HUES6 (cell line): Measurements from ENCODE around the gene PALLD.
"Not testable (repeated sequence)": the region's sequence is repeated elsewhere in the genome, so short reads cannot be mapped to it uniquely, and the experiment has no call there.

Experiments used
- H3K27ac ChIP-seq: 2 replicates; pipeline ENCODE4 v1.7.0; 2013; ENCODE audit warnings: low read depth, mild to moderate bottlenecking, low read length, inconsistent platforms
- H3K27me3 ChIP-seq: 2 replicates; pipeline ENCODE4 v1.6.1; 2013; ENCODE audit warnings: low read length; ENCODE audit not compliant: control insufficient read depth, insufficient read depth
- H3K36me3 ChIP-seq: 2 replicates; pipeline ENCODE4 v1.6.1; 2013; ENCODE audit warnings: low read length; ENCODE audit not compliant: control insufficient read depth, insufficient read depth
- H3K4me1 ChIP-seq: 2 replicates; pipeline ENCODE4 v1.6.1; 2013; ENCODE audit warnings: low read length; ENCODE audit not compliant: control insufficient read depth, insufficient read depth
- H3K4me3 ChIP-seq: 2 replicates; pipeline ENCODE4 v1.5.1; 2013; ENCODE audit warnings: low read depth, low read length
- H3K9ac ChIP-seq: one replicate; pipeline ENCODE4 v1.6.1; 2013; ENCODE audit warnings: mild to moderate bottlenecking, low read length
- H3K9me3 ChIP-seq: 2 replicates; pipeline ENCODE4 v1.6.1; 2013; ENCODE audit warnings: low read depth, low read length; ENCODE audit not compliant: control insufficient read depth, insufficient read depth

Gene PALLD

GRCh38 chr4:168725930-168726329 lies 229.1 kb downstream of the PALLD start:
- H3K36me3 ChIP-seq, result no peaks in the 10 kb centered on the region
- H3K9ac ChIP-seq, result no peak overlapping the region
- no peak overlapping the region for H3K4me3 ChIP-seq
- peaks cover 5% of the 10 kb centered on the region; the same call in 1 of the 2 replicates for H3K4me1 ChIP-seq
- no peak overlapping the region for H3K27ac ChIP-seq
- H3K9me3 ChIP-seq, result peaks cover 8% of the 10 kb centered on the region
- no peaks in the 10 kb centered on the region for H3K27me3 ChIP-seq

- not testable (repeated sequence) for H3K27ac ChIP-seq, H3K4me1 ChIP-seq, H3K36me3 ChIP-seq, H3K9me3 ChIP-seq, H3K27me3 ChIP-seq, H3K9ac ChIP-seq, H3K4me3 ChIP-seq
Observed at GRCh38 chr4:168727181-168727580, 230.3 kb downstream of the PALLD start.

- peaks cover 8% of the 10 kb centered on the region for H3K9me3 ChIP-seq
- H3K36me3 ChIP-seq, result no peaks in the 10 kb centered on the region
- H3K27ac ChIP-seq, result no peak overlapping the region
- no peak overlapping the region for H3K9ac ChIP-seq
- H3K27me3 ChIP-seq, result no peaks in the 10 kb centered on the region
- peaks cover 12% of the 10 kb centered on the region for H3K4me1 ChIP-seq
- no peak overlapping the region for H3K4me3 ChIP-seq
Observed at GRCh38 chr4:168731006-168731636, 234.3 kb downstream of the PALLD start.

- H3K27ac ChIP-seq, result no peak overlapping the region
- H3K36me3 ChIP-seq, result no peaks in the 10 kb centered on the region
- no peak overlapping the region for H3K4me3 ChIP-seq
Observed at GRCh38 chr4:168731706-168732414, 235.0 kb downstream of the PALLD start.

GRCh38 chr4:168732714-168733113 lies 235.9 kb downstream of the PALLD start:
- Histone ChIP-seq H3K36me3 (no peaks in the 10 kb centered on the region), H3K27ac (no peak overlapping the region), H3K4me1 (peaks cover 28% of the 10 kb centered on the region), H3K4me3 (no peak overlapping the region), H3K9ac (no peak overlapping the region), H3K9me3 (no peaks in the 10 kb centered on the region), H3K27me3 (no peaks in the 10 kb centered on the region)

More at GRCh38 chr4:168731706-168732414, 235.0 kb downstream of the PALLD start:
- peaks cover 6% of the 10 kb centered on the region for H3K9me3 ChIP-seq
- H3K9ac ChIP-seq, result no peak overlapping the region
- no peaks in the 10 kb centered on the region for H3K27me3 ChIP-seq
- H3K4me1 ChIP-seq, result peaks cover 19% of the 10 kb centered on the region

- H3K36me3 ChIP-seq, result no peaks in the 10 kb centered on the region
- H3K4me3 ChIP-seq, result no peak overlapping the region
- no peak overlapping the region for H3K9ac ChIP-seq
- H3K4me1 ChIP-seq, result peaks cover 33% of the 10 kb centered on the region
- H3K27me3 ChIP-seq, result no peaks in the 10 kb centered on the region
- no peak overlapping the region for H3K27ac ChIP-seq
- H3K9me3 ChIP-seq, result no peaks in the 10 kb centered on the region
Observed at GRCh38 chr4:168734703-168735678, 238.1 kb downstream of the PALLD start.

- Histone ChIP-seq H3K27me3 (no peaks in the 10 kb centered on the region), H3K27ac (no peak overlapping the region), H3K4me3 (no peak overlapping the region), H3K36me3 (no peaks in the 10 kb centered on the region), H3K9me3 (no peaks in the 10 kb centered on the region), H3K9ac (no peak overlapping the region), H3K4me1 (peaks cover 33% of the 10 kb centered on the region)
Observed at GRCh38 chr4:168735735-168736134, 238.9 kb downstream of the PALLD start.

GRCh38 chr4:168736860-168737805 lies 240.3 kb downstream of the PALLD start:
- Histone ChIP-seq H3K4me3 (no peak overlapping the region), H3K27me3 (no peaks in the 10 kb centered on the region), H3K4me1 (peaks cover 33% of the 10 kb centered on the region), H3K9me3 (no peaks in the 10 kb centered on the region), H3K9ac (no peak overlapping the region), H3K27ac (no peak overlapping the region), H3K36me3 (no peaks in the 10 kb centered on the region)

- no peak overlapping the region for H3K27ac ChIP-seq
- H3K27me3 ChIP-seq, result no peaks in the 10 kb centered on the region
- no peak overlapping the region for H3K9ac ChIP-seq
- peaks cover 33% of the 10 kb centered on the region for H3K4me1 ChIP-seq
- H3K9me3 ChIP-seq, result no peaks in the 10 kb centered on the region
- H3K4me3 ChIP-seq, result no peak overlapping the region
- no peaks in the 10 kb centered on the region for H3K36me3 ChIP-seq
Observed at GRCh38 chr4:168737806-168738172, 240.9 kb downstream of the PALLD start.

- no peak overlapping the region for H3K4me3 ChIP-seq
Observed at GRCh38 chr4:168739886-168740285, 243.0 kb downstream of the PALLD start.

More at GRCh38 chr4:168739886-168740285, 243.0 kb downstream of the PALLD start:
- H3K4me1 ChIP-seq, result peaks cover 41% of the 10 kb centered on the region
- no peak overlapping the region for H3K27ac ChIP-seq
- H3K9ac ChIP-seq, result no peak overlapping the region
- no peaks in the 10 kb centered on the region for H3K9me3 ChIP-seq
- H3K36me3 ChIP-seq, result no peaks in the 10 kb centered on the region
- no peaks in the 10 kb centered on the region for H3K27me3 ChIP-seq
